ENCODE measurements around the gene POPDC3. TPM values are rescaled to one million over a fixed set of nuclear protein-coding genes. Genes with fewer than 3 reads are reported as not detected.

The POPDC3 gene
- total and polyA plus RNA-seq, 12 donors = 0.32 to 0.61 (median 0.41) TPM; not detected in 8

DNA sequence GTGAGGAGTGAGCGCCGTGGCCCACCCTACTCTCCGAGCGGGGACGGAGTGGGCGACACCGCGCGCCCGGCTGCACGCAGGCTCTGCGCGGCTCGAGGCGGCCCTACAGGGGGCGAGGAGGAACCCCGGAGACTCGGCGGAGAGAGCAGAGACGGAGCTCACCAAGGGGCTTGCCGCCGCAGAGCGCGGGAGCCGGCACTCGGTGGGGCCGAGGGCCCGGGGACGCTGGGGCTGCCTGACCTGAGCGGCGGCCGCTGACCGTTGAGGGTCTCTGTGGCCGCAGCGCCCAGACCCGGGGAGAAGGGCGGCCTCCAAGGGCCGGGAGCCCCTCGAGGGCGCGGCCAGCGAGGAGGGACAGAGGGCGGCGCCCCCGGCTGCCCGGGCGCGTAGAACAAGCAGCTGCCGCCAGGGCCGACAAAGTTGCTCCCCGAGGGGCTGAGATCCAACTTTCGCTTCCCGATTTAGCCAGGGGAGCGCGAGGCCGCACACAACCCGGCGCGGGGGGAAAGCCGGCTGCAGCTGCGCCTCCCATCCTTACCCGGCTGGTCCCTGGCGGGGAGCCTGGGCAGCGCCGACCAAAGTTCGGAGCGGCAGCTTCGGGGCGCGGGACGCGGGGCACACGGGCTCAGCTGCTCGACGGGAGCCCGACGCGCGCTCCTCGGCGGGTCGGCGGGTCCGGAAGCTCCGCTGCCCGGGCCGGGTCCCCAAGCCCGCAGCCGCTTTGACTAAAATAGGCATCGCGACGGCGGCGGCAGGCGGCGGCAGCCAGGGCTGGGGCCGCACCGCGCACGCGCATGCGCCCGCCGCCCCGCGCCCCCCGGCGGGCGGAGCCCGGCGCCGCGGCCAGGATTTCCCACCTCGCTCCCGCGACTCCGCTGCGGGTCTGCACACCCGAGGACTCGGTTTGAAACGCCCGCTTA, 43.1 kb downstream of the POPDC3 start:
- Histone ChIP-seq H3K9me3 (replicated peaks in 1 of 3) (no peaks in the 10 kb centered on the region), H3K4me1 (replicated peaks in 1 of 2) (peaks cover 0 to 7% of the 10 kb centered on the region in 2 donors), H3K4me3 (peak overlapping the region; percentile 15 to 81 (median 44)), H3K36me3 (replicated peaks in 1 of 2) (no peaks in the 10 kb centered on the region), H3K27me3 (peaks cover 7% of the 10 kb centered on the region), H3K27ac (no peak overlapping the region)
- DNase-seq = peak; percentile 20 to 54 (median 40)
- intact Hi-C loops (cut with DNase I) = no loop called here
- 0 to 1% (median 0%) methylated on average over 7 to 122 of the region's 122 CpGs for WGBS, 4 donors
- TF ChIP-seq POLR2A (IDR thresholded peaks at IDR 0.05) = no peak
- TF ChIP-seq CTCF (IDR thresholded peaks at IDR 0.05) = peak in 2 of 6 experiments; percentile 13 to 19

- H3K27me3 ChIP-seq = peaks cover 7% of the 10 kb centered on the region
- WGBS, 4 donors = 19 to 48% (median 26%) methylated on average over 12 to 24 of the region's 24 CpGs
- DNase-seq = peak in 1 of 7 donors; percentile 13
- H3K36me3 ChIP-seq (replicated peaks in 1 of 2) = no peaks in the 10 kb centered on the region
- intact Hi-C loops (cut with DNase I) = no loop called here
- no peaks in the 10 kb centered on the region for H3K9me3 ChIP-seq (replicated peaks in 1 of 3)
- peak overlapping the region; percentile 15 to 81 (median 44) for H3K4me3 ChIP-seq
- peaks cover 0 to 7% of the 10 kb centered on the region in 2 donors for H3K4me1 ChIP-seq (replicated peaks in 1 of 2)
- no peak overlapping the region for H3K27ac ChIP-seq
- TF ChIP-seq POLR2A (IDR thresholded peaks at IDR 0.05) = no peak
- no peak for TF ChIP-seq CTCF (IDR thresholded peaks at IDR 0.05)
Observed at GRCh38 chr6:105135907-105136430, 43.8 kb downstream of the POPDC3 start.

DNA sequence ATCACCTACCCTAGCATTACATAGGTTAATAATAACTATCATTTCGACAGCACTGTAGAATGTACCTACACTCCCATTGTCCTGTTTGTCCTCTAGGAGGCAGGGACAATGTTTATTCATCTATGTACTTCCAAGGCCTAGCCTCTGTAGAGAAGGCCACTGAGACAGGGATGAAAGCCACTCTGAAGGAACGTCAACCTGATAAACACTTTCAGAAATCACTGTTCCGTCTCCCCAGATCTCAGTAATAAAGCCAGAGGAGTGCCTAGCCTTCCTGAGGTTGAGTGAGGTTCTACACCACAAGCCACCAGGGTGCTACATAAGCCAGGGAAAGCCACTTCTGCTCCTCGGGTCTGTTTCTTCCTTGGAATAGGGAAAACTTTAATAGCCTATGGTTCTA, 44.8 kb downstream of the POPDC3 start:
- TF ChIP-seq CTCF (IDR thresholded peaks at IDR 0.05) (no peak), POLR2A (IDR thresholded peaks at IDR 0.05) (no peak)
- H3K27ac ChIP-seq = no peak overlapping the region
- no peak overlapping the region for H3K4me3 ChIP-seq
- no peaks in the 10 kb centered on the region for H3K36me3 ChIP-seq (replicated peaks in 1 of 2)
- no peak for DNase-seq
- WGBS, 4 donors = 75 to 86% (median 84%) methylated on average over 4 of the region's 4 CpGs
- H3K27me3 ChIP-seq = peaks cover 7% of the 10 kb centered on the region
- H3K9me3 ChIP-seq (replicated peaks in 1 of 3) = no peaks in the 10 kb centered on the region
- intact Hi-C loops (cut with DNase I) = no loop called here
- H3K4me1 ChIP-seq (replicated peaks in 1 of 2) = peaks cover 0 to 7% of the 10 kb centered on the region in 2 donors

DNA sequence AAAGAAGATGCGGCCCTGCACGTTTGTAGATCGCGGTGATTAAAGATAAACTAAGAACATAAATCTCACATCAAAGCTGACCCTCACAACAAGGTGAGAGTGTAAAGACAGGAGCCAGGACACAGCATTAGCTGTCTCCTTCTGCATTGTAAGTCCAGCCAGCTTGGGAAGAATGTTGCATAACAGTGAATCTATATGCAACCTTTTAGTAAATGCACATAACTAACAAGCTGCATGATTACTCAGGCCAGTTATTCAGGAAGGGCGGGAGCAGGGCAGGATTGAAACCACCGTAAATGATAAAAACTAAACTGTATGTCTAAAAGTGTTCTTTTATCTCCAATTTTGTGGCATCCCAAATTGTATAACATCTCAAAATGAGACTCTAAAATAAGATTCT, 57.1 kb downstream of the POPDC3 start:
- H3K27me3 ChIP-seq = no peaks in the 10 kb centered on the region
- H3K4me3 ChIP-seq = no peak overlapping the region
- no peak overlapping the region for H3K27ac ChIP-seq
- 45 to 60% (median 47%) methylated on average over 6 of the region's 6 CpGs for WGBS, 4 donors
- TF ChIP-seq CTCF (IDR thresholded peaks at IDR 0.05) = no peak
- TF ChIP-seq POLR2A (IDR thresholded peaks at IDR 0.05) = no peak
- H3K4me1 ChIP-seq (replicated peaks in 1 of 2) = no peaks in the 10 kb centered on the region
- DNase-seq = no peak
- H3K9me3 ChIP-seq (replicated peaks in 1 of 3) = no peaks in the 10 kb centered on the region
- intact Hi-C loops (cut with DNase I) = no loop called here
- no peaks in the 10 kb centered on the region for H3K36me3 ChIP-seq (replicated peaks in 1 of 2)

Measured in adrenal gland (tissue), 12 donors.